HCT116 (cell line): ENCODE data around the gene ANKS1A. TPM values are rescaled to one million over a fixed set of nuclear protein-coding genes. Genes with fewer than 3 reads are reported as not detected.

ENCODE experiments used
- ATAC-seq: fragments of 200-7000 bp; cut with Tn5 transposase; 2 replicates; pipeline ENCODE4 v1.9.1; 2020; ENCODE audit warnings: mild to moderate bottlenecking, moderate library complexity
- BruUV-seq: library from RNA; stranded (reverse); fragments of 400-500 nt; replicated peaks from 2 replicates; lab custom pipeline; 2021; lab: Mats Ljungman, UMichigan
- CTCF ChIA-PET: fragments of 300-600 bp; sonication (Branson Sonifier 250); formaldehyde crosslinking; loops from one replicate; lab custom pipeline; 2021; ENCODE audit warnings: antibody characterized with exemption; lab: Charles Lee
- POLR2A ChIA-PET: fragments of 300-600, 350-600 bp; sonication (Branson Sonifier 250); formaldehyde crosslinking; loops from one replicate; lab custom pipeline; 2021; ENCODE audit warnings: antibody characterized with exemption; lab: Charles Lee
- RAD21 ChIA-PET, 2 experiments: fragments of 300-600 bp; sonication (Branson Sonifier 250); formaldehyde crosslinking; loops; one replicate each; lab custom pipeline; 2023; ENCODE audit warnings: low total read pairs in 2 of 2; ENCODE audit not compliant: uncharacterized antibody in 2 of 2, unreplicated experiment in 2 of 2, low non-redundant PET in 1 of 2; lab: Charles Lee
- DNase-seq: peaks from one replicate; pipeline ENCODE4 v3.0.0-alpha.2; 2010; ENCODE audit warnings: low read depth, low spot score
- H2AFZ ChIP-seq: fragments of 200-600 bp; shearing (Covaris generic), sonication (generic); 2 replicates; pipeline ENCODE4 v1.6.1; 2017; ENCODE audit warnings: low read depth, mixed run types, mixed read lengths, antibody characterized with exemption, low read length; ENCODE audit not compliant: poor library complexity, severe bottlenecking
- H3K27ac ChIP-seq: 2 replicates; pipeline ENCODE4 v1.5.1; 2012; ENCODE audit warnings: low read depth, low read length
- H3K27me3 ChIP-seq: fragments of 200-600 bp; sonication (generic); 2 replicates; pipeline ENCODE4 v1.6.1; 2016; ENCODE audit warnings: mixed run types, low read length, mixed read lengths; ENCODE audit not compliant: insufficient read depth
- H3K36me3 ChIP-seq, 2 experiments: fragments of 200-500 bp in 1 of 2; fragments of 200-600 bp in 1 of 2; sonication (Bioruptor generic) in 1 of 2; sonication (generic) in 1 of 2; 2 replicates each; pipeline versions ENCODE4 v1.5.1 to v1.6.1; 2014 to 2016; ENCODE audit warnings: low read length in 2 of 2, inconsistent platforms in 1 of 2, mixed read lengths in 1 of 2, mixed run types in 1 of 2; ENCODE audit not compliant: insufficient read depth in 2 of 2, control insufficient read depth in 1 of 2
- H3K4me1 ChIP-seq, 2 experiments: fragments of 200-600 bp in 1 of 2; sonication (generic) in 1 of 2; 2 replicates each; pipeline versions ENCODE4 v1.5.1 to v1.6.1; 2012 to 2017; ENCODE audit warnings: low read length in 2 of 2, inconsistent platforms in 1 of 2, mild to moderate bottlenecking in 1 of 2, mixed read lengths in 1 of 2, mixed run types in 1 of 2, moderate library complexity in 1 of 2; ENCODE audit not compliant: insufficient read depth in 2 of 2, control insufficient read depth in 1 of 2
- H3K4me2 ChIP-seq: fragments of 200-600 bp; sonication (generic); 2 replicates; pipeline ENCODE4 v1.6.1; 2017; ENCODE audit warnings: mixed run types, low read length, mixed read lengths
- H3K4me3 ChIP-seq, 2 experiments: fragments of 200-600 bp in 1 of 2; sonication (generic) in 1 of 2; replicated peaks in 1 of 2; 2 replicates each; pipeline ENCODE4 v1.5.1; 2011 to 2016; ENCODE audit warnings: low read length in 2 of 2, control low read depth in 1 of 2, low read depth in 1 of 2, mild to moderate bottlenecking in 1 of 2, mixed read lengths in 1 of 2, mixed run types in 1 of 2
- H3K79me2 ChIP-seq: fragments of 200-600 bp; sonication (generic); 2 replicates; pipeline ENCODE4 v1.6.1; 2017; ENCODE audit warnings: mild to moderate bottlenecking, mixed run types, low read length, moderate library complexity, mixed read lengths; ENCODE audit not compliant: insufficient read depth
- H3K9ac ChIP-seq: fragments of 200-600 bp; sonication (generic); 2 replicates; pipeline ENCODE4 v1.6.1; 2016; ENCODE audit warnings: low read length, mixed read lengths
- H3K9me2 ChIP-seq: fragments of 200-600 bp; sonication (generic), shearing (Covaris generic); 2 replicates; pipeline ENCODE4 v1.6.1; 2017; ENCODE audit warnings: mixed run types, mild to moderate bottlenecking, moderate library complexity; ENCODE audit not compliant: insufficient read depth
- H3K9me3 ChIP-seq, 2 experiments: fragments of 200-500 bp in 1 of 2; fragments of 200-600 bp in 1 of 2; sonication (Bioruptor generic) in 1 of 2; sonication (generic) in 1 of 2; 2 replicates each; pipeline ENCODE4 v1.6.1; 2014 to 2017; ENCODE audit warnings: low read length in 2 of 2, mixed read lengths in 2 of 2, inconsistent platforms in 1 of 2, low read depth in 1 of 2, mild to moderate bottlenecking in 1 of 2, mixed run types in 1 of 2, moderate library complexity in 1 of 2; ENCODE audit not compliant: control insufficient read depth in 1 of 2, insufficient read depth in 1 of 2
- H4K20me1 ChIP-seq: fragments of 200-600 bp; sonication (generic), shearing (Covaris generic); 2 replicates; pipeline ENCODE4 v1.6.1; 2017; ENCODE audit warnings: mixed run types, mild to moderate bottlenecking, moderate library complexity; ENCODE audit not compliant: insufficient read depth
- ATF3 ChIP-seq: IDR thresholded peaks from 2 replicates; pipeline ENCODE4 v1.6.1; 2012
- CEBPB ChIP-seq: IDR thresholded peaks from 2 replicates; pipeline ENCODE4 v1.6.1; 2012; ENCODE audit warnings: low read depth
- CTCF ChIP-seq, 3 experiments: fragments of 200-600 bp in 1 of 3; sonication (generic) in 1 of 3; IDR thresholded peaks in 2 of 3; conservative IDR thresholded peaks in 1 of 3; 2 replicates each; pipeline ENCODE4 v1.5.1; 2012 to 2017; ENCODE audit warnings: low read depth in 2 of 3, low read length in 2 of 3, antibody characterized with exemption in 1 of 3, borderline replicate concordance in 1 of 3, control low read depth in 1 of 3, mild to moderate bottlenecking in 1 of 3, mixed read lengths in 1 of 3, mixed run types in 1 of 3, moderate library complexity in 1 of 3; ENCODE audit not compliant: insufficient read depth in 1 of 3
- EGR1 ChIP-seq: IDR thresholded peaks from 2 replicates; pipeline ENCODE4 v1.6.1; 2012; ENCODE audit warnings: low read depth
- EZH2phosphoT487 ChIP-seq: fragments of 200-600 bp; IDR thresholded peaks from 2 replicates; pipeline ENCODE4 v1.6.1; 2018; ENCODE audit warnings: antibody characterized with exemption, borderline replicate concordance
- FOSL1 ChIP-seq: IDR thresholded peaks from 2 replicates; pipeline ENCODE4 v1.6.1; 2012; ENCODE audit warnings: low read depth
- JUND ChIP-seq: IDR thresholded peaks from 2 replicates; pipeline ENCODE4 v1.6.1; 2012
- POLR2A ChIP-seq: IDR thresholded peaks from 2 replicates; pipeline ENCODE4 v1.7.0; 2011; ENCODE audit warnings: borderline replicate concordance; ENCODE audit not compliant: insufficient read depth, insufficient read length; ENCODE audit errors: extremely low read depth
- POLR2AphosphoS5 ChIP-seq: IDR thresholded peaks from 2 replicates; pipeline ENCODE4 v1.6.1; 2011; ENCODE audit warnings: mild to moderate bottlenecking, low read depth, low read length, moderate library complexity
- RAD21 ChIP-seq: IDR thresholded peaks from 2 replicates; pipeline ENCODE4 v1.6.1; 2012; ENCODE audit warnings: low read depth, mild to moderate bottlenecking
- SP1 ChIP-seq: IDR thresholded peaks from 2 replicates; pipeline ENCODE4 v1.6.1; 2012; ENCODE audit warnings: low read depth
- TCF7L2 ChIP-seq: IDR thresholded peaks from 2 replicates; pipeline ENCODE4 v1.7.0; 2011; ENCODE audit warnings: borderline replicate concordance, inconsistent platforms; ENCODE audit not compliant: insufficient read depth, insufficient read length; ENCODE audit errors: extremely low read depth
- ZFX ChIP-seq: fragments of 450-650 bp; IDR thresholded peaks from 2 replicates; pipeline ENCODE4 v1.6.1; 2017
- ZNF274 ChIP-seq: fragments of 200-500 bp; sonication (Bioruptor generic); IDR thresholded peaks from 2 replicates; pipeline ENCODE4 v1.6.1; 2014; ENCODE audit warnings: mild to moderate bottlenecking, low read depth, low read length, inconsistent platforms
- intact Hi-C: fragments of 100-400 bp; cut with micrococcal nuclease; formaldehyde crosslinking; loops from 2 replicates; pipeline ENCODE4 v1.10.0; 2022
- total RNA-seq: library from RNA; stranded (reverse); gene quantifications from one replicate; pipeline ENCODE4 v1.2.1, GENCODE V29; 2021; ENCODE audit not compliant: unreplicated experiment

Gene ANKS1A
- total RNA-seq, 1 experiment from 2014 or later, result 20.6 TPM

GRCh38 chr6:34961082-34961481, 72.0 kb downstream of the ANKS1A start:
- ATAC-seq (no peak), DNase-seq (no peak)
- H4K20me1 ChIP-seq, result no peaks in the 10 kb centered on the region
- H3K27ac ChIP-seq, result no peak overlapping the region
- no peaks in the 10 kb centered on the region for H3K9me2 ChIP-seq
- TF ChIP-seq POLR2AphosphoS5, result no peak
- no peak for TF ChIP-seq CTCF (IDR thresholded peaks at IDR 0.05 in 2 of 3, conservative IDR thresholded peaks at IDR 0.05 in 1 of 3; ENCODE audit: borderline replicate concordance in 1 of 3, insufficient read depth in 1 of 3, low read depth in 2 of 3, low read length in 2 of 3)
- TF ChIP-seq EZH2phosphoT487, result no peak
- TF ChIP-seq FOSL1, result no peak
- TF ChIP-seq TCF7L2, result no peak
- no peak for TF ChIP-seq ZNF274
- no peak for TF ChIP-seq JUND
- TF ChIP-seq SP1, result no peak
- TF ChIP-seq ATF3, result no peak
- TF ChIP-seq EGR1, result no peak
- no peak for TF ChIP-seq CEBPB
- no peak for TF ChIP-seq RAD21
- no peak for TF ChIP-seq POLR2A
- no peak for TF ChIP-seq ZFX
- CTCF ChIA-PET, result no interaction called here
- no peaks in the 10 kb centered on the region for H3K36me3 ChIP-seq
- no peaks in the 10 kb centered on the region for H3K4me1 ChIP-seq
- H3K4me3 ChIP-seq, result no peak overlapping the region
- intact Hi-C loops, result no loop called here
- RAD21 ChIA-PET, result no interaction called here
- no peak overlapping the region for H3K4me2 ChIP-seq
- POLR2A ChIA-PET, result no interaction called here
- BruUV-seq, result no TSS peak
- H3K27me3 ChIP-seq, result no peaks in the 10 kb centered on the region
- H3K79me2 ChIP-seq, result peaks cover 26% of the 10 kb centered on the region
- H3K9me3 ChIP-seq, result no peaks in the 10 kb centered on the region
- H2AFZ ChIP-seq, result no peak overlapping the region
- H3K9ac ChIP-seq, result no peak overlapping the region
